Esophagus (tissue), 2 donors: ENCODE measurements around the gene CRYGN. TPM values are rescaled to one million over a fixed set of nuclear protein-coding genes. Genes with fewer than 3 reads are reported as not detected.

Source experiments
- H3K27ac ChIP-seq, 2 donors: one replicate each; pipeline ENCODE4 v1.5.1; 2013; ENCODE audit warnings: low read depth in 2 of 2, mild to moderate bottlenecking in 2 of 2, inconsistent platforms in 1 of 2, low read length in 1 of 2, moderate library complexity in 1 of 2
- H3K27me3 ChIP-seq, 2 donors: one replicate each; pipeline ENCODE4 v1.6.1; 2013; ENCODE audit warnings: low read length in 2 of 2, control low read depth in 1 of 2, mild to moderate bottlenecking in 1 of 2; ENCODE audit not compliant: insufficient read depth in 2 of 2, control insufficient read depth in 1 of 2
- H3K36me3 ChIP-seq, 2 donors: one replicate each; pipeline ENCODE4 v1.6.1; 2013; ENCODE audit warnings: low read length in 1 of 2; ENCODE audit not compliant: control insufficient read depth in 2 of 2, insufficient read depth in 2 of 2
- H3K4me1 ChIP-seq, 2 donors: one replicate each; pipeline ENCODE4 v1.6.1; 2013; ENCODE audit warnings: low read length in 1 of 2; ENCODE audit not compliant: control insufficient read depth in 2 of 2, insufficient read depth in 2 of 2
- H3K4me3 ChIP-seq, 2 donors: one replicate each; pipeline ENCODE4 v1.5.1; 2013; ENCODE audit warnings: low read length in 2 of 2, mild to moderate bottlenecking in 2 of 2, low read depth in 1 of 2, moderate library complexity in 1 of 2
- H3K9me3 ChIP-seq, 2 donors: one replicate each; pipeline ENCODE4 v1.6.1; 2013; ENCODE audit warnings: mild to moderate bottlenecking in 2 of 2, low read depth in 1 of 2, low read length in 1 of 2, moderate library complexity in 1 of 2; ENCODE audit not compliant: control insufficient read depth in 2 of 2, insufficient read depth in 1 of 2
- WGBS, 2 donors: extraction: QIAGEN DNeasy Blood & Tissue Kit; methylation state at CpG; one replicate each; pipeline ENCODE4 v1.1.7; 2013; 5-methylcytosine and 5-hydroxymethylcytosine counted together
- polyA plus RNA-seq, 2 donors: library from polyadenylated mRNA; stranded (reverse); fragments of 200-250 nt; gene quantifications; one replicate each; pipeline ENCODE4 v1.2.3, GENCODE V29; 2013
- donor health status: healthy with polysubstance abuse.
- donor health status: Bipolar disorder and iron deficiency.

CRYGN gene
- polyA plus RNA-seq, 2 donors: 0.01 TPM; not detected in 1

- Histone ChIP-seq H3K4me3 (no peak overlapping the region), H3K27ac (peak overlapping the region in 1 of 2 donors; percentile 0), H3K9me3 (no peaks in the 10 kb centered on the region), H3K4me1 (peaks cover 0 to 7% of the 10 kb centered on the region in 2 donors), H3K27me3 (no peaks in the 10 kb centered on the region), H3K36me3 (no peaks in the 10 kb centered on the region)
- WGBS, 2 donors: 89 to 93% methylated on average over 5 of the region's 5 CpGs
Observed at GRCh38 chr7:151429237-151429559, 10.7 kb downstream of the CRYGN start.

DNA sequence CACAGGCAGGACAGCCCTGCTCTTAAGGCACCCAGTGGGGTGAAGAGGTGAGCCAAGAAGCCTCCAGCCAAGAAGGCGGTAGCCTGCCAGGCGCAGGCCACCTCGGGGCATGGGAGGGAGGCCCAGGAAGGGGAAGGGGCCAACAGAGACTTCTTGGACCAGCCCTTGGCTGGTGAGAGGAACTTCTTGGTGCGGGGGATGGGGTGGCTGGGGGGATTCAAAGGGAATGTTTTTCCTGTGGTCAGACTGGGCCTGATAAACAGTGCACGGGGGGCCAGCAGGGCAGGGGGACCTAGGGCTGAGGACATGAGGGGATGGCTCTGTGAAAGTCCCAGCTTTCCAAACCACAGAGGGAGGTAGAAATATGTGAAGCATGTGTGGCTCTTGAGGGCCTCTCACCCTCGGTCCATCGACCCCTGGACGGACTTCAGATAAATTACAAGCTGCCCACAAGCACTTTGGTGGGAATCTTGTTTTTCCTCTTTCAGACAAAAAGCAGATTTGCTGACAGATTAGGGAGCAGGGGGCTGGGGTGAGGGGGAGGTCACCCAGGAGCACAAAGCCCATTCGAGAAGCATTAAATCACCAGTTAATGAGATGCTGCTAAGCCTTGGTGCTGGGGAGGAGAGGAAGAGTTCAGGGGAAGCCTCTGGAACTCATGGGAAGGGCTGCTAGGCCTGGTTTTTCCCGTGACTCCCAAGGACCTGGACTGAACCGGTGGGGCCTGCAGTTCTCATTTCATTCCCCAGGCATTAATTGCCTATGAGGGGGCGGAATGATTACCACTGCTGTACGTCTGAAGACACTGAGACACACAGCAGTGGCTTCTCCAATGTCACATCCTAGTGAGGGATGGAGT, 11.3 kb downstream of the CRYGN start:
- Histone ChIP-seq H3K9me3 (no peaks in the 10 kb centered on the region), H3K36me3 (no peaks in the 10 kb centered on the region), H3K27me3 (no peaks in the 10 kb centered on the region), H3K27ac (peak overlapping the region in 1 of 2 donors; percentile 42), H3K4me1 (peaks cover 0 to 7% of the 10 kb centered on the region in 2 donors), H3K4me3 (no peak overlapping the region)
- WGBS, 2 donors: 60 to 69% methylated on average over 13 of the region's 13 CpGs

GRCh38 chr7:151427705-151428377, 12.1 kb downstream of the CRYGN start:
- H3K27me3 ChIP-seq: no peaks in the 10 kb centered on the region
- no peaks in the 10 kb centered on the region for H3K36me3 ChIP-seq
- peaks cover 0 to 5% of the 10 kb centered on the region in 2 donors for H3K4me1 ChIP-seq
- WGBS, 2 donors: 55 to 66% methylated on average over 10 of the region's 10 CpGs
- no peak overlapping the region for H3K4me3 ChIP-seq
- peak overlapping the region; percentile 14 to 42 for H3K27ac ChIP-seq
- no peaks in the 10 kb centered on the region for H3K9me3 ChIP-seq

GRCh38 chr7:151426904-151427704, 12.8 kb downstream of the CRYGN start:
- Histone ChIP-seq H3K27me3 (no peaks in the 10 kb centered on the region), H3K9me3 (no peaks in the 10 kb centered on the region), H3K36me3 (no peaks in the 10 kb centered on the region), H3K4me1 (peaks cover 0 to 3% of the 10 kb centered on the region in 2 donors), H3K27ac (peak overlapping the region; percentile 15 to 70), H3K4me3 (no peak overlapping the region)
- WGBS, 2 donors: 84 to 88% methylated on average over 23 of the region's 23 CpGs

DNA sequence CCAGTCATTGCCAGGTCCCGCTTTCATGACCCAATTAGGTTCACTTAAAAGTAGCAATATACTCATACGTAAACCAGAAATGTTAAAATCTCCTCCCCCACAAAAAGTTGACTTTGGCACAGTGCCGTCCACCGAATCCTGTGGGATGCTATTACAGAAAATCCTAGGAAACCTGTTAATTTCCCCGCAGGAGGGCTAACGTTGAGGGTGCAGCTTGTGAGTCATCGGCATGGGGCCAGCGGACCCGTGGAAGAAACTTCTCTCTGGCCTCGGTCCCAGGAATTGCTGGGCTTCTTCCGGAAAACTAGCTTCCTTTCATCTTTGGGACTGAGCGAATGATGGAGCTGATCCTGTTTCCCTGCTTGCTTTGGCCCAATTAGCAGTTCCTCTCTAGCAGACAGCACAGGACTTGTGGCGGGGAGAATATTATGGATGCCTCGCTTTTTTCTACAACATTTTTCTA, 13.5 kb downstream of the CRYGN start:
- WGBS, 2 donors: 32 to 41% methylated on average over 14 of the region's 14 CpGs
- no peaks in the 10 kb centered on the region for H3K27me3 ChIP-seq
- peak overlapping the region in 1 of 2 donors; percentile 70 for H3K27ac ChIP-seq
- H3K4me1 ChIP-seq: peaks cover 0 to 3% of the 10 kb centered on the region in 2 donors
- no peak overlapping the region for H3K4me3 ChIP-seq
- H3K36me3 ChIP-seq: no peaks in the 10 kb centered on the region
- peaks cover 0 to 5% of the 10 kb centered on the region in 2 donors for H3K9me3 ChIP-seq

DNA sequence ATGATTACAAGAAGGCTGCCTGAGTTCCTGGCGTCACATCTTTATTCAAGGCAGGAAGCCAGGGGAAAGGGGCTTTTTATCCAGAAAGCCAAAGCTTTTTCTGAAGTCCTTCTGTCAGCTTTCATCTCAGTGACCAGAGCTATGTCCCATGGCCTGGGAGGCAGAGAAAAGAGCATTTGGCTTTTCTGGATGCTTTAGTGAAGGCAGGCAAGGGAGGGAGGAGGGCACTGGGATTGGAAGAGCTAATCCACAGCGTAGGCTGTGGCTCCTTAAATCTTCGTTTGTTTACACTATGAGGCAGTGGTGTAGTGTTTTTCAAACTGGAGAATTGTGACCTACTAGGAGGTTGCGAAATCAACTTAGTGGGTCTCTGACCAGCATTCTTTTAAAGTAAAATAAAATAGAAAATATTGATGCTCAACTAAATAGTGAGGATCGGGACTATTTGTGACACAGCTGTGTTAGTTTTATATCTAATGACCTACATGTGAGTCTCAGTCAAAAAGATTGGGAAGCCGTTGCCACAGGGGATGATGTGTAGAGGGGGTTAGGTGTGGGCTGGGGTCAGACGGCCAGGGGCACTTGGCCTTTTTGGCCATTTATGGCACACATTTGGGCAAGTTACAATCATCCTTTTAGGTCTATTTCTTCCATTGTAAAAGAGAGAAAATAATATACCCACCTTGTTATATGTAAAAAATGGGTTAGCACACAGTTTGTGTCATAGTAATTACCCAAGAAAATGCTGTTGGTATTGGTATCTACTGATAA, 14.1 kb downstream of the CRYGN start:
- Histone ChIP-seq H3K27ac (peak overlapping the region; percentile 70 to 72), H3K27me3 (no peaks in the 10 kb centered on the region), H3K4me3 (no peak overlapping the region), H3K4me1 (peaks cover 0 to 3% of the 10 kb centered on the region in 2 donors), H3K36me3 (no peaks in the 10 kb centered on the region), H3K9me3 (peaks cover 0 to 5% of the 10 kb centered on the region in 2 donors)
- WGBS, 2 donors: 52 to 54% methylated on average over 7 of the region's 7 CpGs

GRCh38 chr7:151424799-151425198, 15.1 kb downstream of the CRYGN start:
- Histone ChIP-seq H3K4me3 (no peak overlapping the region), H3K9me3 (peaks cover 0 to 10% of the 10 kb centered on the region in 2 donors), H3K27me3 (no peaks in the 10 kb centered on the region), H3K4me1 (peaks cover 0 to 3% of the 10 kb centered on the region in 2 donors), H3K27ac (no peak overlapping the region), H3K36me3 (no peaks in the 10 kb centered on the region)
- 74 to 77% methylated on average over 5 of the region's 5 CpGs for WGBS, 2 donors

- Histone ChIP-seq H3K4me3 (no peak overlapping the region), H3K36me3 (no peaks in the 10 kb centered on the region), H3K27me3 (no peaks in the 10 kb centered on the region), H3K27ac (no peak overlapping the region), H3K4me1 (no peaks in the 10 kb centered on the region), H3K9me3 (peaks cover 0 to 10% of the 10 kb centered on the region in 2 donors)
- WGBS, 2 donors: 84 to 91% methylated on average over 5 of the region's 5 CpGs
Observed at GRCh38 chr7:151423936-151424335, 16.0 kb downstream of the CRYGN start.

GRCh38 chr7:151423226-151423625, 16.7 kb downstream of the CRYGN start:
- peaks cover 0 to 10% of the 10 kb centered on the region in 2 donors for H3K9me3 ChIP-seq
- no peaks in the 10 kb centered on the region for H3K27me3 ChIP-seq
- WGBS, 2 donors: 76 to 81% methylated on average over 7 of the region's 7 CpGs
- H3K27ac ChIP-seq: no peak overlapping the region
- no peaks in the 10 kb centered on the region for H3K36me3 ChIP-seq
- H3K4me3 ChIP-seq: no peak overlapping the region
- H3K4me1 ChIP-seq: no peaks in the 10 kb centered on the region
